Peyer's patch (tissue), 4 donors: ENCODE measurements around the gene OR11A1. TPM values are rescaled to one million over a fixed set of nuclear protein-coding genes. Genes with fewer than 3 reads are reported as not detected.

ENCODE experiments used
- DNase-seq, 3 donors: peaks; one replicate each; pipeline ENCODE4 v3.0.0-alpha.2; 2017 to 2019
- H3K27ac ChIP-seq, 4 donors: fragments of 200-600 bp; sonication (generic); one replicate each; pipeline ENCODE4 v1.5.1; 2016 to 2019
- H3K27me3 ChIP-seq, 2 donors: fragments of 200-600 bp; sonication (generic); one replicate each; pipeline ENCODE4 v1.5.1; 2019
- H3K36me3 ChIP-seq, 3 donors: fragments of 200-600 bp; sonication (generic); one replicate each; pipeline ENCODE4 v1.5.1; 2016 to 2019
- H3K4me1 ChIP-seq, 4 donors: fragments of 200-600 bp; sonication (generic); one replicate each; pipeline ENCODE4 v1.5.1; 2016 to 2019
- H3K4me3 ChIP-seq, 4 donors: fragments of 200-600 bp; sonication (generic); 1 replicate in 3 of 4; 2 replicates in 1 of 4; pipeline ENCODE4 v1.5.1; 2016 to 2019; ENCODE audit warnings: mild to moderate bottlenecking in 1 of 4
- H3K9me3 ChIP-seq, 4 donors: fragments of 200-600 bp; sonication (generic); one replicate each; pipeline ENCODE4 v1.5.1; 2016 to 2019; ENCODE audit warnings: mild to moderate bottlenecking in 1 of 4
- CTCF ChIP-seq, 6 experiments: fragments of 450-650 bp in 4 of 6; fragments of 200-600 bp in 2 of 6; sonication (generic) in 1 of 6; IDR thresholded peaks; one replicate each; pipeline ENCODE4 v1.5.1; 2017 to 2019; ENCODE audit warnings: antibody characterized with exemption in 6 of 6, mild to moderate bottlenecking in 3 of 6, moderate library complexity in 1 of 6
- POLR2A ChIP-seq, 2 donors: fragments of 450-650 bp; IDR thresholded peaks; one replicate each; pipeline ENCODE4 v1.5.1; 2017; ENCODE audit warnings: antibody characterized with exemption in 2 of 2, mild to moderate bottlenecking in 2 of 2, moderate library complexity in 2 of 2
- total RNA-seq, 4 donors: library from RNA; depleted of rRNA; stranded (reverse); fragments of >200 nt; gene quantifications; one replicate each; pipeline ENCODE4 v1.1.0, GENCODE V29; 2016

OR11A1 gene
- total RNA-seq, 4 donors from 2014 or later = not detected

DNA sequence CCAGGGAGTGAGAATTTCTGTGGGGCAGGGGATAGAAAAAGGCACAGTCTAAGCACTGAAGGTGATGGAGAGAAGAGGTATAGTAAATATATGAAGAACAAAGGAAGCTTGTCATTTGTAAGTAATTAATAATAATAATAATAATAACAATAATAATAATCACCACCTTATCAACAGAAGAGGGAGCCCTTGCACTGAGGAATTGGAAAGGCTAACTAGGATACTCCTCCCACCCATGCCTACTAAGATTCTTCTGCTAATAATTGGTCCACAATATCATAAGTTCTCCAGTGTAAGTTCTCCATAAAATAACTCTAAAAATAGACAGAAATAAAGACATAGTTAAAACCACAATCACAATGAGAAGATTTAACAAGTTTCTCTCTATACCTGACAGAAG lies 80.9 kb downstream of the OR11A1 start:
- Histone ChIP-seq H3K36me3 (no peaks in the 10 kb centered on the region), H3K4me1 (no peaks in the 10 kb centered on the region), H3K4me3 (no peak overlapping the region), H3K9me3 (no peaks in the 10 kb centered on the region), H3K27ac (no peak overlapping the region), H3K27me3 (no peaks in the 10 kb centered on the region)
- no peak for DNase-seq
- TF ChIP-seq POLR2A (IDR thresholded peaks at IDR 0.05) (no peak), CTCF (IDR thresholded peaks at IDR 0.05) (no peak)

Other genes with a start within 250 kb of the OR11A1 start
- not detected for gene OR14J1, start 155.4 kb downstream of the OR11A1 start, total RNA-seq
- not detected for gene OR5V1, start 88.2 kb downstream of the OR11A1 start, total RNA-seq
- gene OR12D3, start 81.8 kb downstream of the OR11A1 start, total RNA-seq = not detected
- gene OR12D2, start 61.4 kb downstream of the OR11A1 start, total RNA-seq = not detected
- gene OR12D1, start 42.1 kb downstream of the OR11A1 start, total RNA-seq = not detected
- not detected for gene OR10C1, start 17.8 kb downstream of the OR11A1 start, total RNA-seq
- not detected for gene OR2H1, start 84 bp upstream of the OR11A1 start, total RNA-seq
- gene MAS1L, start 30.9 kb upstream of the OR11A1 start, total RNA-seq = under 1 TPM in 1 of 4 donors, not detected in 3; 0.94 TPM
- 10 to 100 TPM in 1 of 4 donors, 1 to 10 TPM in 3; 1.6 to 24.8 (median 2.0) TPM for gene UBD, start 102.7 kb upstream of the OR11A1 start, total RNA-seq
- gene OR2H2, start 128.1 kb upstream of the OR11A1 start, total RNA-seq = not detected
- 10 to 100 TPM in 3 of 4 donors, 1 to 10 TPM in 1; 4.7 to 92.4 (median 16.9) TPM for gene GABBR1, start 176.1 kb upstream of the OR11A1 start, total RNA-seq
- not detected for gene MOG, start 200.0 kb upstream of the OR11A1 start, total RNA-seq
- gene ZFP57, start 224.1 kb upstream of the OR11A1 start, total RNA-seq = 1 to 10 TPM in 1 of 4 donors, not detected in 3; 1.6 TPM